OCI-LY3 (cell line): ENCODE data around the gene RBM19.

ENCODE experiments used
- H2AFZ ChIP-seq: fragments of 200-600, 300-600 bp; shearing (Covaris generic); 2 replicates; pipeline ENCODE4 v1.6.0; 2014; ENCODE audit warnings: antibody characterized with exemption, low read depth, low read length
- H3K27ac ChIP-seq: fragments of 200-600, 300-600 bp; sonication (generic); 2 replicates; pipeline ENCODE4 v1.5.1; 2014; ENCODE audit warnings: mild to moderate bottlenecking, low read length, moderate library complexity, mixed read lengths
- H3K27me3 ChIP-seq: fragments of 200-600, 300-600 bp; sonication (generic); 2 replicates; pipeline ENCODE4 v1.6.1; 2014; ENCODE audit warnings: low read depth, low read length, mixed read lengths
- H3K36me3 ChIP-seq: fragments of 200-600, 300-600 bp; sonication (generic); replicated peaks from 2 replicates; pipeline ENCODE3; 2014; ENCODE audit warnings: low read depth, low read length, mixed read lengths
- H3K4me1 ChIP-seq: fragments of 300-600, 200-600 bp; sonication (generic); 2 replicates; pipeline ENCODE4 v1.6.1; 2014; ENCODE audit warnings: low read length, mixed read lengths
- H3K4me2 ChIP-seq: fragments of 200-600, 300-600 bp; sonication (generic); 2 replicates; pipeline ENCODE4 v1.6.1; 2014; ENCODE audit warnings: low read length, mixed read lengths
- H3K4me3 ChIP-seq: fragments of 300-600, 200-600 bp; sonication (generic); 2 replicates; pipeline ENCODE4 v1.5.1; 2014; ENCODE audit warnings: antibody characterized with exemption, mild to moderate bottlenecking, low read length, moderate library complexity
- H3K79me2 ChIP-seq: fragments of 300-600, 200-600 bp; shearing (Covaris generic); 2 replicates; pipeline ENCODE4 v1.6.1; 2014; ENCODE audit warnings: mild to moderate bottlenecking, low read length, mixed read lengths
- H3K9ac ChIP-seq: fragments of 300-600, 200-600 bp; shearing (Covaris generic); 2 replicates; pipeline ENCODE4 v1.6.0; 2014; ENCODE audit warnings: mild to moderate bottlenecking, low read length, moderate library complexity
- H3K9me3 ChIP-seq: fragments of 200-600, 300-600 bp; shearing (Covaris generic); 2 replicates; pipeline ENCODE4 v1.6.1; 2014; ENCODE audit warnings: low read length, mixed read lengths; ENCODE audit not compliant: insufficient read depth
- H4K20me1 ChIP-seq: fragments of 200-600, 300-600 bp; sonication (generic); 2 replicates; pipeline ENCODE4 v1.6.1; 2016; ENCODE audit warnings: low read length, mixed read lengths; ENCODE audit not compliant: insufficient read depth
- EZH2phosphoT487 ChIP-seq: fragments of 200-600 bp; shearing (Covaris generic); IDR thresholded peaks from 2 replicates; pipeline ENCODE4 v1.6.1; 2018; ENCODE audit warnings: antibody characterized with exemption, mixed run types, low read depth
- TF ChIP-seq, protein P1 (sequence below): fragments of 200-600, 300-600 bp; sonication (generic); IDR thresholded peaks from 2 replicates; pipeline ENCODE4 v1.5.1; 2014; ENCODE audit warnings: antibody characterized with exemption, low read length, low read depth

Gene RBM19

DNA sequence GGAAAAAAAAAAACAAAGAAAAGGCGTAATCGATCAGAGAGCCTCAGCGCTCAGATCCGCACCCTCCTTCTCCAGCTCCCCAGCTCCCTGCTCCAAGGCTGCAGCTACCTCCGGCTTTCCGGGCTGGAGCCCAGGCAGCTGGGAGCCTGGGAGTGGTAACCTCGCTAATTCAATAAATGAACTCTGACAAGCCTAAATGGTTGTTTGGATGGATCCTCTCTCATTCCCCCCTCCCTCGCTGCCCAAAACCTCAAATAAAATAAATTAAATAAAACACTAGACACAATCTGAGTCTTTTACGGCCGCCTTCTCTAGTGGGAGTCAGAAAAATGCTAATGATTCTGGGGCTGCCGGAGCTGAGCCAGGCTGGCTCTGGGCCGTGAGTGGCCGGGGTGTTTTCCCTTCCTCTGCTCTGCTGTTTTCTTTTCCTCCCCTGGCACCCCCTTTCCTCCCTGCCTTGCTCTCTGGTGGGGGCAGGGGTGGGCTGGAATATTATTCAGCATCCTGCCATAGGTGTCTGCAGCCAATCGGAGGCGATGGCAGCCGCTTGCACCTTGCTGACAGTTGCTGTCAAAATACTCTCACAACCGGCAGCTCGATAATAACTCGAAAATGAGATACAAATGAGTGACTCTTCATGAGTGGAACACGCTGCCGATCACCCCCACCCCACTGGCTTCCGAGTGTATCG lies 76.1 kb downstream of the RBM19 start:
- no peak for TF ChIP-seq EZH2phosphoT487
- TF ChIP-seq, protein P1, sequence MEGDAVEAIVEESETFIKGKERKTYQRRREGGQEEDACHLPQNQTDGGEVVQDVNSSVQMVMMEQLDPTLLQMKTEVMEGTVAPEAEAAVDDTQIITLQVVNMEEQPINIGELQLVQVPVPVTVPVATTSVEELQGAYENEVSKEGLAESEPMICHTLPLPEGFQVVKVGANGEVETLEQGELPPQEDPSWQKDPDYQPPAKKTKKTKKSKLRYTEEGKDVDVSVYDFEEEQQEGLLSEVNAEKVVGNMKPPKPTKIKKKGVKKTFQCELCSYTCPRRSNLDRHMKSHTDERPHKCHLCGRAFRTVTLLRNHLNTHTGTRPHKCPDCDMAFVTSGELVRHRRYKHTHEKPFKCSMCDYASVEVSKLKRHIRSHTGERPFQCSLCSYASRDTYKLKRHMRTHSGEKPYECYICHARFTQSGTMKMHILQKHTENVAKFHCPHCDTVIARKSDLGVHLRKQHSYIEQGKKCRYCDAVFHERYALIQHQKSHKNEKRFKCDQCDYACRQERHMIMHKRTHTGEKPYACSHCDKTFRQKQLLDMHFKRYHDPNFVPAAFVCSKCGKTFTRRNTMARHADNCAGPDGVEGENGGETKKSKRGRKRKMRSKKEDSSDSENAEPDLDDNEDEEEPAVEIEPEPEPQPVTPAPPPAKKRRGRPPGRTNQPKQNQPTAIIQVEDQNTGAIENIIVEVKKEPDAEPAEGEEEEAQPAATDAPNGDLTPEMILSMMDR, result no peak
- Histone ChIP-seq H4K20me1 (no peaks in the 10 kb centered on the region), H3K36me3 (no peaks in the 10 kb centered on the region), H3K4me3 (no peak overlapping the region), H3K4me1 (no peaks in the 10 kb centered on the region), H3K9ac (no peak overlapping the region), H3K4me2 (no peak overlapping the region), H2AFZ (no peak overlapping the region), H3K9me3 (no peaks in the 10 kb centered on the region), H3K27me3 (no peaks in the 10 kb centered on the region), H3K79me2 (no peaks in the 10 kb centered on the region), H3K27ac (no peak overlapping the region)

DNA sequence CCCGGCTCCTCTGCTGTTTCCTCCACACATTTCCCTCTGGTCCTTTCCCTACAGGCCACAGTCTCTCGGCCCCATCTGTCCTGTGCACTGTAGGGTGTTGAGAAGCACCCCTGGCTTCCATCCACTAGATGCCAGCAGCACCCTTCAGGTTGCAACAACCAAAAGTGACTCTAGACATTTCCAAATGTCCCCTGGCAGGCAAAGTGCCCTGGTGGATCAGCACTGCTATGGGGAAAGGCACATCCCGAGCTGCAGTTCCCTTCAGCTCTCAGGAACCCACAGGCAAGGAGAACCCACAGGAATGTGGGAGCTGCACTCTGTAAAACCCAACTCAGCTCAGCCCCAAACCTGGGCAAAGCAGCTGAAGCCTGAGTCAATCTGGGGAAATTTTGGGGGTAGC lies 77.0 kb downstream of the RBM19 start:
- H3K27ac ChIP-seq, result no peak overlapping the region
- H3K79me2 ChIP-seq, result no peaks in the 10 kb centered on the region
- H3K9ac ChIP-seq, result no peak overlapping the region
- TF ChIP-seq EZH2phosphoT487, result no peak
- TF ChIP-seq, protein P1, result no peak
- H3K36me3 ChIP-seq, result no peaks in the 10 kb centered on the region
- H3K9me3 ChIP-seq, result no peaks in the 10 kb centered on the region
- H4K20me1 ChIP-seq, result no peaks in the 10 kb centered on the region
- no peak overlapping the region for H2AFZ ChIP-seq
- H3K4me1 ChIP-seq, result no peaks in the 10 kb centered on the region
- no peaks in the 10 kb centered on the region for H3K27me3 ChIP-seq
- no peak overlapping the region for H3K4me2 ChIP-seq
- H3K4me3 ChIP-seq, result no peak overlapping the region

DNA sequence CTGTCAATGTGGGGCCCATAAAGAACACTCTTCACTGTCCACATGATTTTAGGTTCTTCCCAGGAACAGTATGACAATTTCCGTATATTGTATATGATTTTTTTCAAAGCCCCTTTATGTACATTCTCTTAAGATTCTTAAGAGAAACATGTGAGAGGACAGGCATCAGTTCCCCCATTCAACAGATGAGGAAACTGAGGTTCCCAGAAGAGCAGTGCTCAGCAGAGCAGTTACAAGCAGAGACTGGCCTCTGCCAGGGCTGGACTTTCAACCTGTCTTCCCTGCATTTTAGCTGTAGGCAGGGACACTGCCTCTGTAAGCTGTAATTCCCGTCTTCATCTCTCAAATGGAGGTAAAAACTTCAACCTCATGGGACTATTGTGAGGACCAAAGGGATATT lies 77.7 kb downstream of the RBM19 start:
- H3K27ac ChIP-seq, result no peak overlapping the region
- no peaks in the 10 kb centered on the region for H3K4me1 ChIP-seq
- no peak for TF ChIP-seq EZH2phosphoT487
- TF ChIP-seq, protein P1, result no peak
- no peaks in the 10 kb centered on the region for H3K79me2 ChIP-seq
- no peak overlapping the region for H3K4me2 ChIP-seq
- H3K4me3 ChIP-seq, result no peak overlapping the region
- H3K9me3 ChIP-seq, result no peaks in the 10 kb centered on the region
- no peaks in the 10 kb centered on the region for H4K20me1 ChIP-seq
- no peak overlapping the region for H3K9ac ChIP-seq
- H3K36me3 ChIP-seq, result no peaks in the 10 kb centered on the region
- H2AFZ ChIP-seq, result no peak overlapping the region
- H3K27me3 ChIP-seq, result no peaks in the 10 kb centered on the region

DNA sequence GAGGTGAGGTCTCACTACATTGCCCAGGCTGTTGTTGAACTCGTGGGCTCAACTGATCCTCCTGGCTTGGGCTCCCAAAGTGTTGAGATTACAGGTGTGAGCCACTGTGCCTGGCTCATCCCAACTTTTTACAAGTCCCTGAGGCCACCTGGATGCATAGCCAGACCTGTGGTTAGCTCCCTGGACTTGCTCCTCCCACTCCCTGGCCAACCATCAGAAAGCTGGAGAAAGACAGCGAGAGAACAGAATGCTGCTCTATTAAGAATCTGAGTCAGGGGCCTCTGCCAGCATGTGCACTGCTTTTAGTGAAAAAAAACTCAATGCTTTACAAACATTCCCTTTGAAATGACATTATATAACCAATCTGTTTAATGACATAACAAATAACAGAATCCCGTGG lies 78.2 kb downstream of the RBM19 start:
- no peaks in the 10 kb centered on the region for H3K36me3 ChIP-seq
- H4K20me1 ChIP-seq, result no peaks in the 10 kb centered on the region
- no peak overlapping the region for H3K27ac ChIP-seq
- H3K9ac ChIP-seq, result no peak overlapping the region
- no peaks in the 10 kb centered on the region for H3K4me1 ChIP-seq
- H3K27me3 ChIP-seq, result no peaks in the 10 kb centered on the region
- H3K79me2 ChIP-seq, result no peaks in the 10 kb centered on the region
- no peak for TF ChIP-seq EZH2phosphoT487
- TF ChIP-seq, protein P1, result no peak
- no peak overlapping the region for H3K4me2 ChIP-seq
- H2AFZ ChIP-seq, result no peak overlapping the region
- H3K9me3 ChIP-seq, result no peaks in the 10 kb centered on the region
- no peak overlapping the region for H3K4me3 ChIP-seq
